ENCODE data around the gene ACACB. TPM values are rescaled to one million over a fixed set of nuclear protein-coding genes. Genes with fewer than 3 reads are reported as not detected.

Gene ACACB
- total RNA-seq, 1 experiment from 2014 or later, result 21.7 TPM

- ChIA-PET POLR2A (ENCODE audit: unreplicated experiment) (no interaction called here), CTCF (no interaction called here)
- H3K9me2 ChIP-seq (replicated peaks; ENCODE audit: low read length), result no peaks in the 10 kb centered on the region
- no peaks in the 10 kb centered on the region for H3K4me1 ChIP-seq (ENCODE audit: insufficient read depth, low read length)
- H3K9me3 ChIP-seq (ENCODE audit: low read length), result no peaks in the 10 kb centered on the region
- no TSS peak for BruUV-seq (replicated peaks)
- no peak overlapping the region for H3K4me2 ChIP-seq (ENCODE audit: low read length)
- H3K36me3 ChIP-seq (ENCODE audit: low read depth, low read length), result no peaks in the 10 kb centered on the region
- H3F3A ChIP-seq (ENCODE audit: low read length, unreplicated experiment), result no peaks in the 10 kb centered on the region
- ATAC-seq (no peak), DNase-seq (no peak)
- no peaks in the 10 kb centered on the region for H4K20me1 ChIP-seq (ENCODE audit: low read length)
- H3K79me2 ChIP-seq (ENCODE audit: low read length), result no peaks in the 10 kb centered on the region
- no peaks in the 10 kb centered on the region for H3K27me3 ChIP-seq (ENCODE audit: low read length)
- TF ChIP-seq EZH2 (IDR thresholded peaks at IDR 0.05; ENCODE audit: low read length, unreplicated experiment) (no peak), CTCF (conservative IDR thresholded peaks at IDR 0.05; ENCODE audit: low read depth, low read length) (no peak), EZH2phosphoT487 (IDR thresholded peaks at IDR 0.05; ENCODE audit: borderline replicate concordance, low read length) (no peak)
- H3K9ac ChIP-seq (ENCODE audit: low read length), result no peak overlapping the region
- H3K4me3 ChIP-seq (ENCODE audit: low read length), result no peak overlapping the region
- no peak overlapping the region for H3K27ac ChIP-seq (ENCODE audit: low read length)
- H2AFZ ChIP-seq (ENCODE audit: low read length), result no peak overlapping the region
- intact Hi-C loops (cut with micrococcal nuclease), result no loop called here
Measured at GRCh38 chr12:109279525-109279924, 163.1 kb downstream of the ACACB start.

- no peak overlapping the region for H3K27ac ChIP-seq (ENCODE audit: low read length)
- H2AFZ ChIP-seq (ENCODE audit: low read length), result no peak overlapping the region
Measured at GRCh38 chr12:109281452-109281851, 165.1 kb downstream of the ACACB start.

GRCh38 chr12:109284392-109284791 lies 168.0 kb downstream of the ACACB start:
- Histone ChIP-seq H3K4me3 (ENCODE audit: low read length) (no peak overlapping the region), H3K79me2 (ENCODE audit: low read length) (no peaks in the 10 kb centered on the region), H3K27me3 (ENCODE audit: low read length) (no peaks in the 10 kb centered on the region), H3K9me2 (replicated peaks; ENCODE audit: low read length) (no peaks in the 10 kb centered on the region), H4K20me1 (ENCODE audit: low read length) (no peaks in the 10 kb centered on the region), H3K27ac (ENCODE audit: low read length) (no peak overlapping the region), H2AFZ (ENCODE audit: low read length) (no peak overlapping the region), H3K36me3 (ENCODE audit: low read depth, low read length) (no peaks in the 10 kb centered on the region), H3K9me3 (ENCODE audit: low read length) (no peaks in the 10 kb centered on the region), H3K4me2 (ENCODE audit: low read length) (no peak overlapping the region), H3F3A (ENCODE audit: low read length, unreplicated experiment) (no peaks in the 10 kb centered on the region), H3K9ac (ENCODE audit: low read length) (no peak overlapping the region), H3K4me1 (ENCODE audit: insufficient read depth, low read length) (no peaks in the 10 kb centered on the region)
- CTCF ChIA-PET, result no interaction called here
- no TSS peak for BruUV-seq (replicated peaks)
- DNase-seq (no peak), ATAC-seq (no peak)
- no peak for TF ChIP-seq EZH2phosphoT487 (IDR thresholded peaks at IDR 0.05; ENCODE audit: borderline replicate concordance, low read length)
- no peak for TF ChIP-seq CTCF (conservative IDR thresholded peaks at IDR 0.05; ENCODE audit: low read depth, low read length)
- no peak for TF ChIP-seq EZH2 (IDR thresholded peaks at IDR 0.05; ENCODE audit: low read length, unreplicated experiment)
- POLR2A ChIA-PET (ENCODE audit: unreplicated experiment), result no interaction called here
- intact Hi-C loops (cut with micrococcal nuclease), result no loop called here

More at GRCh38 chr12:109281452-109281851, 165.1 kb downstream of the ACACB start:
- Histone ChIP-seq H3K9me3 (ENCODE audit: low read length) (no peaks in the 10 kb centered on the region), H3K9ac (ENCODE audit: low read length) (no peak overlapping the region), H3F3A (ENCODE audit: low read length, unreplicated experiment) (no peaks in the 10 kb centered on the region), H3K27me3 (ENCODE audit: low read length) (no peaks in the 10 kb centered on the region), H3K4me3 (ENCODE audit: low read length) (no peak overlapping the region), H3K36me3 (ENCODE audit: low read depth, low read length) (no peaks in the 10 kb centered on the region), H3K4me2 (ENCODE audit: low read length) (no peak overlapping the region), H3K79me2 (ENCODE audit: low read length) (no peaks in the 10 kb centered on the region), H4K20me1 (ENCODE audit: low read length) (no peaks in the 10 kb centered on the region), H3K9me2 (replicated peaks; ENCODE audit: low read length) (no peaks in the 10 kb centered on the region), H3K4me1 (ENCODE audit: insufficient read depth, low read length) (no peaks in the 10 kb centered on the region)
- ChIA-PET CTCF (no interaction called here), POLR2A (ENCODE audit: unreplicated experiment) (no interaction called here)
- TF ChIP-seq EZH2phosphoT487 (IDR thresholded peaks at IDR 0.05; ENCODE audit: borderline replicate concordance, low read length) (no peak), EZH2 (IDR thresholded peaks at IDR 0.05; ENCODE audit: low read length, unreplicated experiment) (no peak), CTCF (conservative IDR thresholded peaks at IDR 0.05; ENCODE audit: low read depth, low read length) (no peak)
- ATAC-seq (no peak), DNase-seq (no peak)
- intact Hi-C loops (cut with micrococcal nuclease), result no loop called here
- no TSS peak for BruUV-seq (replicated peaks)
